IPS-18a (cell line): ENCODE data around the gene STPG3.
A peak's percentile ranks its signal among the peaks of the same experiment; 100 is the strongest.
"Not testable (repeated sequence)": the region's sequence is repeated elsewhere in the genome, so short reads cannot be mapped to it uniquely, and the experiment has no call there.

Source experiments
- H3K27ac ChIP-seq: one replicate; pipeline ENCODE4 v1.5.1; 2013; ENCODE audit warnings: low read length
- H3K27me3 ChIP-seq: one replicate; pipeline ENCODE4 v1.6.1; 2013; ENCODE audit warnings: mild to moderate bottlenecking, low read length; ENCODE audit not compliant: control insufficient read depth, insufficient read depth
- H3K36me3 ChIP-seq: one replicate; pipeline ENCODE4 v1.6.1; 2013; ENCODE audit warnings: low read depth, low read length; ENCODE audit not compliant: control insufficient read depth
- H3K4me1 ChIP-seq: one replicate; pipeline ENCODE4 v1.6.1; 2013; ENCODE audit warnings: low read depth, low read length; ENCODE audit not compliant: control insufficient read depth
- H3K4me3 ChIP-seq: one replicate; pipeline ENCODE4 v1.5.1; 2013; ENCODE audit warnings: low read length
- H3K9ac ChIP-seq: one replicate; pipeline ENCODE4 v1.6.1; 2013; ENCODE audit warnings: mild to moderate bottlenecking, low read length, moderate library complexity
- H3K9me3 ChIP-seq: one replicate; pipeline ENCODE4 v1.6.1; 2013; ENCODE audit warnings: low read depth, low read length; ENCODE audit not compliant: control insufficient read depth

STPG3 gene

DNA sequence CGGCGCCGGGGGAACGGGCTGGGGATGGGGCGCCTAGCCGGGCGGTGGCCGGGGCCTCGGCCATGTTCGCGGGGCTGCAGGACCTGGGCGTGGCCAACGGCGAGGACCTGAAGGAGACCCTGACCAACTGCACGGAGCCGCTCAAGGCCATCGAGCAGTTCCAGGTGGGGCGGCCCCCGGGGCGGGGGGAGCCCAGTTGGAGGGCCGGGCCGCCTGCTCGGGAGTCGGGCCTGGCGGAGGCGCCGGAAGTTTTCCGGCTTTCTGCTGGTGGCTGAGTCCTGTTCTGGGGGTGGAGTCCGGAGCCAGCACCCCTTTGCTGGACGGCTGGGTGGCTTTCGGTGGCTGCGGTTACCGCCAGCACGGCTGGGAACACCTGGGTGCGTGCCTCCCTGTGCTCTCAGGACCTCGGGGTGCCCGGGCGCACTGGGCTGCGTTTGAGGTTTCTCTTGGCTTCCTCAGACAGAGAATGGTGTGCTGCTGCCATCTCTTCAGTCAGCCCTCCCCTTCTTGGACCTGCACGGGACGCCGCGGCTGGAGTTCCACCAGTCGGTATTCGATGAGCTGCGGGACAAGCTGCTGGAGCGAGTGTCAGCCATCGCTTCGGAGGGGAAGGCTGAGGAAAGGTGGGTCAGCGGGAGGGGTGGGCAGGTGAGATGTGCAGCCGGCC, 4.5 kb downstream of the STPG3 start:
- H3K9me3 ChIP-seq = no peaks in the 10 kb centered on the region
- H3K36me3 ChIP-seq = peaks cover 19% of the 10 kb centered on the region
- H3K4me1 ChIP-seq = peaks cover 6% of the 10 kb centered on the region
- H3K27ac ChIP-seq = no peak overlapping the region
- H3K9ac ChIP-seq = peak overlapping the region; percentile 52
- H3K4me3 ChIP-seq = peak overlapping the region; percentile 89
- H3K27me3 ChIP-seq = peaks cover 14% of the 10 kb centered on the region

DNA sequence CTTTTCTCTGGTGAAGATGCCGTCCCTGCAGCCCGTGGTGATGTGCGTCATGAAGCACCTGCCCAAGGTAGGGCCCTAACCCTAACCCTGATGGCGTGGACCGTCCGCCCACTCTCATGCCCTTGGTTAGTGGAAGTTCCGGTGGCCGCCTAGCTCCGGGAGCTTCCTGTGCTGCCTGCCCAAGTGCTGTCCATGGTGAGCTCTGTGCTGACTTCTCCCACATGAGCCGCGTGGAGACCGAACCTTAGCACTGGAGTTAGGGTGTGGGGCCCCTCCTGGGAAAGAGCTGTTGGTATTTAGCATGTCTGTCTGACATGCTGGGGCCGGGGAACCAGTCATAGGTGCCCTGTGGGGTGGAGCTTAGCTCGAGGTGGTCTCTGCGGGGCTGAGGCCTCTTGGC, 5.3 kb downstream of the STPG3 start:
- no peak overlapping the region for H3K9ac ChIP-seq
- no peaks in the 10 kb centered on the region for H3K9me3 ChIP-seq
- peaks cover 6% of the 10 kb centered on the region for H3K4me1 ChIP-seq
- H3K4me3 ChIP-seq = peak overlapping the region; percentile 89
- peaks cover 14% of the 10 kb centered on the region for H3K27me3 ChIP-seq
- H3K36me3 ChIP-seq = peaks cover 19% of the 10 kb centered on the region
- H3K27ac ChIP-seq = no peak overlapping the region

DNA sequence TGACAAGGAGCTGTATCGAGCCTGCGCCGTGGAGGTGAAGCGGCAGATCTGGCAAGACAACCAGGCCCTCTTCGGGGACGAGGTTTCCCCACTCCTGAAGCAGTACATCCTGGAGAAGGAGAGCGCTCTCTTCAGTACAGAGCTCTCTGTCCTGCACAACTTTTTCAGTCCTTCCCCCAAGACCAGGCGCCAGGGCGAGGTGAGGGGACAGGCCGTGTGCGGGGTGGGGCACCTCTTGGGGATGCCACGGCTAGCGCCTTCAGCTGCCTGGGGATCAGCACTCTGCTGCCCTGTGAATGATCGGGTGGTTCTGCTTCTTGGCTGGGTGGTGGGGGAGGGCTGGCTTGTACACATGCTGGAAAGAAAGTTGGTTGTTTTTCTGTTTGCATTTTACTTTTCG, 5.8 kb downstream of the STPG3 start:
- H3K27ac ChIP-seq = no peak overlapping the region
- H3K4me3 ChIP-seq = no peak overlapping the region
- no peak overlapping the region for H3K9ac ChIP-seq
- peaks cover 6% of the 10 kb centered on the region for H3K4me1 ChIP-seq
- no peaks in the 10 kb centered on the region for H3K9me3 ChIP-seq
- H3K27me3 ChIP-seq = peaks cover 14% of the 10 kb centered on the region
- H3K36me3 ChIP-seq = peaks cover 19% of the 10 kb centered on the region

DNA sequence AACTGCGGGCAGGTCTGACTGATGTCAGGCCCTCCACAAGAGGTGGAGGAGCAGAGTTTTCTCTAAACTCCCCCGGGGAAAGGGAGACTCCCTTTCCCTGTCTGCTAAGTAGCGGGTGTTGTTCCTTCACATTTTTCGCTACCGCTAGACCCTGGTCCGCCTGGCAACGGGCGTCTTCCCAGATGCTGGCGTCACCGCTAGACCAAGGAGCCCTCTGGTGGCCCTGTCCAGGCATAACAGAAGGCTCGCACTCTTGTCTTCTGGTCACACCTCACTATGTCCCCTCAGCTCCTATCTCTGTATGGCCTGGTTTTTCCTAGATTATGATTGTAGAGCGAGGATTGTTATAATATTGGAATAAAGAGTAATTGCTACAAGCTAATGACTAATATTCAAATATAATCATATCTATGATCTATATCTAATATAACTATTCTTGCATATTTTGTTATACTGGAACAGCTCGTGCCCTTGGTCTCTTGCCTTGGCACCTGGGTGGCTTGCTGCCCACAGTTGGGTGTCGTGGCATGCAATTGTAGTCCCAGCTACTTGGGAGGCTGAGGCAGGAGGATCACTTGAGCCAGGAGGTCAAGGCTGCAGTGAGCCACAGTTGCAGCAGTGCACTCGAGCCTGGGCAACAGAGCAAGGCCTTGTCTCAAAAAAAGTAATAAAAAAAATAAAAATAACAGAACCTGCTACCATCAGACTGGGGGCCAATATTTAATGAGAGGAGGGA, 11.3 kb downstream of the STPG3 start:
- not testable (repeated sequence) for H3K27ac ChIP-seq, H3K9me3 ChIP-seq, H3K4me1 ChIP-seq, H3K27me3 ChIP-seq, H3K9ac ChIP-seq, H3K4me3 ChIP-seq
- H3K36me3 ChIP-seq = peaks cover 32% of the 10 kb centered on the region

DNA sequence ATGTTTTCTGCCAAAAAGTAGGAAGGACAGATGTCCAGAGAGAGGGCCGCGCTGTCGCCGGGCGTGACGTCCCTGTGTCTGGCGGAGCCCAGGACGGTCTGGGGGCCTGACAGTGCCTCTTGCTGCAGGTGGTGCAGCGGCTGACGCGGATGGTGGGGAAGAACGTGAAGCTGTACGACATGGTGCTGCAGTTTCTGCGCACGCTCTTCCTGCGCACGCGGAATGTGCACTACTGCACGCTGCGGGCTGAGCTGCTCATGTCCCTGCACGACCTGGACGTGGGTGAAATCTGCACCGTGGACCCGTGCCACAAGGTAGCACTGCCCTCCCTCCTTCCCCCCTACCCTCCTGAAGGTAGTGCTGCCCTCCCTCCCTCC, 11.8 kb downstream of the STPG3 start:
- no peak overlapping the region for H3K4me3 ChIP-seq
- no peak overlapping the region for H3K27ac ChIP-seq
- no peaks in the 10 kb centered on the region for H3K9me3 ChIP-seq
- H3K36me3 ChIP-seq = peaks cover 32% of the 10 kb centered on the region
- H3K4me1 ChIP-seq = no peaks in the 10 kb centered on the region
- no peaks in the 10 kb centered on the region for H3K27me3 ChIP-seq
- H3K9ac ChIP-seq = no peak overlapping the region

DNA sequence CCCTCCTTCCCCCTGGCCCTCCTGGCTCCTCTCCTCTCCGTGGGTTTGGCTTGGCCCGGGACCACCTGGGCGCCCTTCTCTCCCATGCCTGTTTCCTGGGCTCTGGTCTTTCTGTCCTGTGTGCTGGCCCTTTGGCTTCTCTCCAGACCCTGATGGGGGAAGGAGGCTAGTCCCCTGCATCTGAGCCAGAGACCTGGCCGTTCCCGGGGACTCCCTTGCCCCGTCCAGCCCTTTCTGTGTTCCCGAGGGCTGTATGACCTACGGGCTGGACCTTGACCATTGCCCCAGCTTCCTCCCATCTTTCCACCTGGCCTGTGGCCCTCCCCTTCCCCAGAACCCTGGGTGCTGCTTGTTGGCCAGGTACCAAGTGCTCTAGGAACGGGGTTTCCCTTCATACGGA, 12.4 kb downstream of the STPG3 start:
- Histone ChIP-seq H3K9ac (no peak overlapping the region), H3K9me3 (no peaks in the 10 kb centered on the region), H3K4me3 (no peak overlapping the region), H3K4me1 (no peaks in the 10 kb centered on the region), H3K36me3 (peaks cover 29% of the 10 kb centered on the region), H3K27ac (no peak overlapping the region), H3K27me3 (no peaks in the 10 kb centered on the region)

DNA sequence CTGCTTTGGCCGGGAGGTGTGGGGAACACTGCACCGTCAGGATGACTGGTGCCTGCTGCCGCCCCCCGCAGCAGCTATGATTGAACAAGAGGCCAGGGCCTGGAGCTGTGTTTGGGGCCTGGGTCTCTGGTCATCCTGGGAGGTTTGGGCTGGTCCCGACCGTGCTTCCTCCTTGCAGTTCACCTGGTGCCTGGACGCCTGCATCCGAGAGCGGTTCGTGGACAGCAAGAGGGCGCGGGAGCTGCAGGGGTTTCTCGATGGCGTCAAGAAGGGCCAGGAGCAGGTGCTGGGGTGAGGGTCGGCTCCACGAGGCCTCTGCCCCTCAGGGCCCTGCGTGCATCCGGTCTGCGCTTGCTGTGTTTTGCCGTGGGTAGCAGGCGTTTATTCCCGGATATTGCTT, 13.0 kb downstream of the STPG3 start:
- no peak overlapping the region for H3K4me3 ChIP-seq
- H3K36me3 ChIP-seq = peaks cover 29% of the 10 kb centered on the region
- no peaks in the 10 kb centered on the region for H3K4me1 ChIP-seq
- H3K27me3 ChIP-seq = no peaks in the 10 kb centered on the region
- H3K9ac ChIP-seq = no peak overlapping the region
- no peak overlapping the region for H3K27ac ChIP-seq
- no peaks in the 10 kb centered on the region for H3K9me3 ChIP-seq

DNA sequence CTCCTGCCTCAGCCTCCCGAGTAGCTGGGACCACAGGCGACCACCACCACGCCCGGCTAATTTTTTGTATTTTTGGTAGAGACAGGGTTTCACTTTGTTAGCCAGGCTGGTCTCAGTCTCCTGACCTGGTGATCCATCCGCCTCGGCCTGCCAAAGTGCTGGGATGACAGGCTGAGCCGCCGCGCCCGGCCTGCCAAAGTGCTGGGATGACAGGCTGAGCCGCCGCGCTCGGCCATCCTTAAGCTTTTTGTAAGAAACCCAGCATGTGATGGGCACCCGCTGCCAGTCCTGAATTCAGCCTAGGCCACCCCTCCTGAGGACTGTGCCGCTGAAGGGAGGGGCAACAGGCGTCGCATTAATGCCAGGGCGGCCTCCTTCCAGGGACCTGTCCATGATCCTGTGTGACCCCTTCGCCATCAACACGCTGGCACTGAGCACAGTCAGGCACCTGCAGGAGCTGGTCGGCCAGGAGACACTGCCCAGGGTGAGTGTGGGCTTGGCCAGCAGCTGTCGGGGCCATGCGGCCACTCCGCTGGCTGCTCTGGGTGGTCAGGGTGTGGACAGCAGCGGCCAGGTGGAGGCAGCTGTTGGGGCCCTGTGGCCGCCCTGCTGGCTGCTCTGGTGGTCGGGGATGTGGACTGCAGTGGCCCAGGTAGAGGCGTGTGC, 14.5 kb downstream of the STPG3 start:
- peaks cover 32% of the 10 kb centered on the region for H3K36me3 ChIP-seq
- H3K9ac ChIP-seq = no peak overlapping the region
- no peak overlapping the region for H3K27ac ChIP-seq

DNA sequence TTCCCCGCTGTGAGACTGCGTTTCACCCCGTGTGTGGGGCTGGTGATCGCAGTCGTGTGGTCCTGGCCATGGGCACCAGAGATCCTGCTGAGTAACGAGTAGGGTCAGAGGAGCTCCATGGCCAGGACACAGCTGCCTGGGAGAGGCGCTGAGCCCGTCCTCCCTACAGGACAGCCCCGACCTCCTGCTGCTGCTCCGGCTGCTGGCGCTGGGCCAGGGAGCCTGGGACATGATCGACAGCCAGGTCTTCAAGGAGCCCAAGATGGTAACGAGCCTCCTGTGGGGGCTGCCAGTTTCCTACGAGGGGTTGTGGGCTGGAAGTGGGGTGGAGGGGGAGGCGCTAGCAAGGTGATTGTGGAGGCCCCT, 15.1 kb downstream of the STPG3 start:
- no peak overlapping the region for H3K27ac ChIP-seq
- H3K4me3 ChIP-seq = no peak overlapping the region
- H3K9ac ChIP-seq = no peak overlapping the region
- no peaks in the 10 kb centered on the region for H3K9me3 ChIP-seq
- no peaks in the 10 kb centered on the region for H3K4me1 ChIP-seq
- no peaks in the 10 kb centered on the region for H3K27me3 ChIP-seq
- H3K36me3 ChIP-seq = peaks cover 32% of the 10 kb centered on the region

More for the DNA sequence above, 14.5 kb downstream of the STPG3 start:
- Histone ChIP-seq H3K4me3 (no peak overlapping the region), H3K4me1 (no peaks in the 10 kb centered on the region), H3K27me3 (no peaks in the 10 kb centered on the region), H3K9me3 (no peaks in the 10 kb centered on the region)

DNA sequence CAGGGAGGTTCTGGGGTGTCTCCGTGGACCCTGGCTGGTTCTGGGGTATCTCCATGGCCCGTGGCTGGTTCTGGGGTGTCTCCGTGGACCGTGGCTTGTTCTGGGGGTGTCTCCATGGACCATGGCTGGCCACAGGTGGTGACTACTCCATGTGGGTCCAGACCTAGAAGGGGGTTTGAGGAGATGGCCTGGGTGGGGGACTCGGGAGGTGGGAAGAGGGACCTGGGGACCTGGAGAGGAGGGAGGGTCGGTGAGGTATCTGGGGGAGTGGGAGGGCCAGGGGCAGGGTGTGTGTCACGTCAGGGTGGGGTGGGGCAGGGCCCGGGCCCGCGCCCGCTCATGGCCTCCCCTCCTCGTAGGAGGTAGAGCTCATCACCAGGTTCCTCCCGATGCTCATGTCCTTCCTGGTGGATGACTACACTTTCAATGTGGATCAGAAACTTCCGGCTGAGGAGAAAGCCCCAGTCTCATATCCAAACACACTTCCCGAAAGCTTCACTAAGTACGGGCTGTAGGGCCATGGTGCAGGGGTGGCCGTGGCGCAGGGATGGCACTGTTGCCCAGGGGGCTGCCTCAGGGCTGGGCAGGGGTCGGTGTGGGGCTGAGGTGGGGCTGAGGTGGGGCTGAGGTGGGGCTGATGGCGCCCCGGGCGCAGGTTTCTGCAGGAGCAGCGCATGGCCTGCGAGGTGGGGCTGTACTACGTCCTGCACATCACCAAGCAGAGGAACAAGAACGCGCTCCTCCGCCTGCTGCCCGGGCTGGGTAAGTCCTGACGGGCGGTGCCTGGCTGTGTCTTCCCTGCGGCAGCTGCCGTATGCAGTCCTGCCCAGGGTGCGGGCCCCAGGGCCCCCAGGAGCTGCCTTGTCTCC, 15.7 kb downstream of the STPG3 start:
- no peaks in the 10 kb centered on the region for H3K4me1 ChIP-seq
- no peak overlapping the region for H3K9ac ChIP-seq
- H3K27ac ChIP-seq = no peak overlapping the region
- peaks cover 32% of the 10 kb centered on the region for H3K36me3 ChIP-seq
- H3K27me3 ChIP-seq = no peaks in the 10 kb centered on the region
- H3K4me3 ChIP-seq = no peak overlapping the region
- no peaks in the 10 kb centered on the region for H3K9me3 ChIP-seq

DNA sequence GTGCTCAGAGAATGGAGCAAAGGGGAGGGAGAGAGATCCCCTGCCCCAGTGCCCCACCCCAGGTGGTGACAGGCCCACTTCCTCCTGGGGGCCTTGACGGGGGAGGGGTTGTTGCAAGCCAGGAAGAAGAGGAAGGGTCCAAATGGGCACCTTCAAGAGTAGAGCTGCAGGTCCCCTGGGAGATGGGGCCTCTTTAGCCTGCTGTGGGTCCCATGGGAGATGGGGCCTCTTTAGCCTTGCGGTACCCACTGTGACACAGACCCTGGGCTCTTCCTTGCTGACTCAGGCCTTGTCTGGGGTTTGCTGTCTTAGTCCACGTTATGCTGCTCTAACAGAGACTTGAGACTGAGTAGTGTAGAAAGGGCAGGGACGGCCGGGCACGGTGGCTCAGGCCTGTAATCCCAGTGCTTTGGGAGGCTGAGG, 16.9 kb downstream of the STPG3 start:
- Histone ChIP-seq H3K4me3 (no peak overlapping the region), H3K9ac (no peak overlapping the region), H3K9me3 (no peaks in the 10 kb centered on the region), H3K36me3 (peaks cover 32% of the 10 kb centered on the region), H3K27ac (no peak overlapping the region), H3K4me1 (no peaks in the 10 kb centered on the region), H3K27me3 (no peaks in the 10 kb centered on the region)
